ENCODE data around the gene TRAF3IP1.

GRCh38 chr2:238350150-238350897 lies 30.0 kb downstream of the TRAF3IP1 start:
- TF ChIP-seq EZH2phosphoT487 (IDR thresholded peaks at IDR 0.05; ENCODE audit: borderline replicate concordance, low read length) (no peak), CTCF (IDR thresholded peaks at IDR 0.05; ENCODE audit: low read depth, low read length, poor library complexity, severe bottlenecking) (no peak)
